Tibial nerve (tissue), 3 donors: ENCODE data around the gene GTF2F2.

Experiments
- CTCF ChIP-seq, 5 experiments: fragments of 200-600 bp in 3 of 5; fragments of 450-650 bp in 2 of 5; sonication (generic) in 3 of 5; IDR thresholded peaks; one replicate each; pipeline ENCODE4 v1.5.1; 2016 to 2019; ENCODE audit warnings: antibody characterized with exemption in 5 of 5, mild to moderate bottlenecking in 3 of 5, moderate library complexity in 2 of 5
- POLR2A ChIP-seq, 2 donors: fragments of 450-650 bp; IDR thresholded peaks; one replicate each; pipeline ENCODE4 v1.6.1; 2017; ENCODE audit warnings: antibody characterized with exemption in 2 of 2, mild to moderate bottlenecking in 2 of 2, moderate library complexity in 2 of 2

DNA sequence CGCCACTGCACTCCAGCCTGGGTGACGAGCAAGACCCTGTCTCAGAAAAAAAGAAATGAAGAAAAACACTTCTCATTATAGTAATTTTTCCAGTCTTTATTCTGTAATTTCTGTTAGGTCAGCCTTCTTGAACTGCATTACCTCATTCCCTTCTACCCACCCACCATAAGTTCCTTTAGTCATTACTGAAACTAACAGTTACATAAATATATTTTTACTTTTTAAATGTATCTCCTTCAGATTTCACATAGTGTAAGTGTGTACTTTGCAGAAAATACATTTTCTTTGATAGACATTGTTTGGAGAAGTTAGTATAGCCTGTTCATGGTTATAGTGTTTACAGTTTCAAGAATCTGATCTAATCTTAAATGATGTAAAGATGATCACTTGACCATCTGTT, 112.3 kb downstream of the GTF2F2 start:
- TF ChIP-seq CTCF (IDR thresholded peaks at IDR 0.05) (no peak), POLR2A (IDR thresholded peaks at IDR 0.05) (no peak)
